Endodermal cell (in vitro differentiated cells): Measurements from ENCODE around the gene TAS2R1. TPM values are rescaled to one million over a fixed set of nuclear protein-coding genes. Genes with fewer than 3 reads are reported as not detected.

Experiments used
- DNase-seq: peaks from one replicate; pipeline ENCODE4 v3.0.0-alpha.2; 2017
- H3K27ac ChIP-seq: 2 replicates; pipeline ENCODE4 v1.5.1; 2013; ENCODE audit warnings: mild to moderate bottlenecking, low read depth, low read length, moderate library complexity
- H3K27me3 ChIP-seq: 2 replicates; pipeline ENCODE4 v1.6.1; 2013; ENCODE audit warnings: mild to moderate bottlenecking, low read length, moderate library complexity; ENCODE audit not compliant: insufficient read depth, control insufficient read depth, poor library complexity, severe bottlenecking
- H3K36me3 ChIP-seq: 2 replicates; pipeline ENCODE4 v1.7.0; 2013; ENCODE audit warnings: mild to moderate bottlenecking, low read length, moderate library complexity; ENCODE audit not compliant: control insufficient read depth, insufficient read depth
- H3K4me1 ChIP-seq: one replicate; pipeline ENCODE4 v1.7.0; 2013; ENCODE audit warnings: low read length; ENCODE audit not compliant: control insufficient read depth, insufficient read depth
- H3K4me3 ChIP-seq: 2 replicates; pipeline ENCODE4 v1.5.1; 2013; ENCODE audit warnings: mild to moderate bottlenecking, low read length, moderate library complexity
- H3K9ac ChIP-seq: 2 replicates; pipeline ENCODE4 v1.6.1; 2013; ENCODE audit warnings: mild to moderate bottlenecking, low read length, moderate library complexity; ENCODE audit not compliant: poor library complexity, severe bottlenecking; ENCODE audit errors: extremely low read depth
- H3K9me3 ChIP-seq: 2 replicates; pipeline ENCODE4 v1.6.1; 2013; ENCODE audit warnings: mild to moderate bottlenecking, low read length, moderate library complexity; ENCODE audit not compliant: control insufficient read depth
- H3K27ac Mint-ChIP-seq: 2 replicates; pipeline ENCODE4 v1.8.0; 2020; ENCODE audit warnings: mixed read lengths
- H3K27me3 Mint-ChIP-seq: 2 replicates; pipeline ENCODE4 v1.8.0; 2021; ENCODE audit warnings: mild to moderate bottlenecking, mixed read lengths; ENCODE audit not compliant: insufficient read depth
- H3K36me3 Mint-ChIP-seq: 2 replicates; pipeline ENCODE4 v1.8.0; 2020; ENCODE audit warnings: low read depth, mixed read lengths
- H3K4me1 Mint-ChIP-seq: 2 replicates; pipeline ENCODE4 v1.8.0; 2020; ENCODE audit warnings: mixed read lengths
- H3K4me3 Mint-ChIP-seq: 2 replicates; pipeline ENCODE4 v1.8.0; 2020; ENCODE audit warnings: mild to moderate bottlenecking, moderate library complexity, mixed read lengths
- H3K9me3 Mint-ChIP-seq: 2 replicates; pipeline ENCODE4 v1.8.0; 2020; ENCODE audit warnings: mild to moderate bottlenecking, mixed read lengths
- CTCF ChIP-seq: fragments of 200-600 bp; sonication (generic); conservative IDR thresholded peaks from 2 replicates; pipeline ENCODE4 v1.5.0; 2021; ENCODE audit warnings: antibody characterized with exemption, mild to moderate bottlenecking
- WGBS, 2 experiments: methylation state at CpG; one replicate each; pipeline versions ENCODE4 v1.1.5 to v1.1.7; 2013; ENCODE audit warnings: missing lambda C conversion rate in 2 of 2, mixed read lengths in 1 of 2; ENCODE audit not compliant: insufficient coverage in 1 of 2, insufficient read length in 1 of 2; 5-methylcytosine and 5-hydroxymethylcytosine counted together
- total RNA-seq, 2 donors: library from RNA; stranded (reverse); fragmentation: NEBNext Ultra II Directional in 1 of 2; extraction: Animal tissue kit (Norgen Biotek cat#: 25700) in 1 of 2; gene quantifications; 2 replicates in 1 of 2; 3 replicates in 1 of 2; pipeline ENCODE4 v1.2.1, GENCODE V29; 2021

TAS2R1 gene
- total RNA-seq, 2 donors from 2014 or later, result 0.24 TPM; not detected in 1

GRCh38 chr5:9610969-9611368, 19.2 kb downstream of the TAS2R1 start:
- peaks cover 12% of the 10 kb centered on the region for H3K4me1 Mint-ChIP-seq
- no peak overlapping the region for H3K4me3 Mint-ChIP-seq
- DNase-seq, result no peak
- Histone ChIP-seq H3K9me3 (peaks cover 27% of the 10 kb centered on the region), H3K4me1 (peaks cover 4% of the 10 kb centered on the region), H3K27me3 (no peaks in the 10 kb centered on the region), H3K9ac (no peak overlapping the region), H3K4me3 (no peak overlapping the region), H3K27ac (no peak overlapping the region), H3K36me3 (no peaks in the 10 kb centered on the region)
- WGBS, 2 experiments, result 96 to 100% methylated on average over 1 to 2 of the region's 2 CpGs
- no peak for TF ChIP-seq CTCF
- no peak overlapping the region for H3K27ac Mint-ChIP-seq
- H3K27me3 Mint-ChIP-seq, result no peaks in the 10 kb centered on the region
- H3K36me3 Mint-ChIP-seq, result no peaks in the 10 kb centered on the region
- peaks cover 11% of the 10 kb centered on the region for H3K9me3 Mint-ChIP-seq

GRCh38 chr5:9610364-9610763, 19.8 kb downstream of the TAS2R1 start:
- H3K4me1 ChIP-seq, result peaks cover 4% of the 10 kb centered on the region
- no peak overlapping the region for H3K27ac ChIP-seq
- 90 to 98% methylated on average over 1 of the region's 1 CpG for WGBS, 2 experiments
- Mint-ChIP-seq H3K27me3 (no peaks in the 10 kb centered on the region), H3K27ac (no peak overlapping the region), H3K36me3 (no peaks in the 10 kb centered on the region), H3K4me3 (no peak overlapping the region), H3K9me3 (peaks cover 11% of the 10 kb centered on the region), H3K4me1 (peaks cover 12% of the 10 kb centered on the region)
- DNase-seq, result no peak
- TF ChIP-seq CTCF, result no peak
- no peaks in the 10 kb centered on the region for H3K36me3 ChIP-seq
- peaks cover 27% of the 10 kb centered on the region for H3K9me3 ChIP-seq
- no peaks in the 10 kb centered on the region for H3K27me3 ChIP-seq
- H3K4me3 ChIP-seq, result no peak overlapping the region
- no peak overlapping the region for H3K9ac ChIP-seq

GRCh38 chr5:9608093-9608492, 22.1 kb downstream of the TAS2R1 start:
- DNase-seq, result no peak
- 21% methylated on average over 2 of the region's 2 CpGs; no CpG with 5 or more reads in 1 of the 2 experiments for WGBS, 2 experiments
- Mint-ChIP-seq H3K4me1 (peaks cover 13% of the 10 kb centered on the region), H3K4me3 (no peak overlapping the region), H3K9me3 (peaks cover 11% of the 10 kb centered on the region), H3K27me3 (peaks cover 9% of the 10 kb centered on the region), H3K27ac (no peak overlapping the region), H3K36me3 (no peaks in the 10 kb centered on the region)
- Histone ChIP-seq H3K4me3 (no peak overlapping the region), H3K4me1 (peaks cover 4% of the 10 kb centered on the region), H3K36me3 (no peaks in the 10 kb centered on the region), H3K27ac (no peak overlapping the region), H3K9me3 (peaks cover 23% of the 10 kb centered on the region), H3K9ac (no peak overlapping the region), H3K27me3 (no peaks in the 10 kb centered on the region)
- no peak for TF ChIP-seq CTCF
